GM18870 (cell line): ENCODE measurements around the gene COQ8B.

Source experiments
- ATAC-seq: cut with Tn5 transposase; IDR thresholded peaks from one replicate; pipeline ENCODE4 v1.9.1; 2021; ENCODE audit warnings: moderate library complexity; ENCODE audit not compliant: unreplicated experiment

COQ8B gene

GRCh38 chr19:40642051-40642706 lies 74.5 kb downstream of the COQ8B start:
- no peak for ATAC-seq
